Measurements from ENCODE around the gene SRA1.
"Not testable (repeated sequence)": the region's sequence is repeated elsewhere in the genome, so short reads cannot be mapped to it uniquely, and the experiment has no call there.

SRA1 gene

DNA sequence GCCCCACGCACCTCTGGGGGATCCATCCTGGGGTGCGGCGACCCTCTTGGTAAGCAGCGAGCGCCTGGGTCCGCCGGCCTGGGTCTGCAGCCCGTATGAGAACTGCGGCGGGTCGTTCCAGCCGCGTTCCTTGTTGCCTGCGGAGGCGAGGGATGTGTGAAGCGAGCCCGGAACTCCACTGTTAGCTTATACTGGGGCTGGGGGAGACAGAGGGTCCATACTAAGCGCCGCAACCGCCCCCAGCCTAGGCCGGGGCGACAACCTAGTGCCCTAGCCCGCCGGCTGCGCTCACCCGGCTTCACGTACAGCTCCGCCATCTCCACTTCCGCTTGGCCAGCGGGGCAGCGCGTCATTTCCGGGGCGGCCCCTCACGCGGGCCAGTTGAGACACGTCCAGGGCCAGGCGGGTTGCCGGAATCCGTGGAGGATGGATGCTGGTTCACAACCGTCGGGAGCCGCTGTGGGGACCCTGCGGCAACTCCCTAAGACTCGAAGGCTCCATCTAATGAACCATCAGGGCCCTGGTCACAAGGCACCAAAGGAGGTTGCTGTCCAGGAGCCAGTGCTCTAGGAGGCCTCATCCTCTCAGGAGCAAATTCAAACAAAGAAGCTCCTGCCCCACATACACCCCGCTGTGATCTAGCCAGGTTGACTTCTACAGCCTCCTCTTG is at the start of gene SRA1:
Gene SRA1, minus strand, starts transcription at position 338 of the 670 bp plus-strand sequence. Its CDS starts 21 bp downstream, at position 317.
- H3K4me3 ChIP-seq: peak within 1 kb of the TSS; percentile 96
- H3K9ac ChIP-seq (ENCODE audit: insufficient read length): peak within 1 kb of the TSS; percentile 94
- H3K36me3 ChIP-seq (ENCODE audit: insufficient read depth, low read length): peaks cover 3% of the 10 kb centered on the region; the same call in 1 of the 2 replicates
- H3K27ac ChIP-seq: peak within 1 kb of the TSS; percentile 77
- TF ChIP-seq FOXP2 (optimal IDR thresholded peaks at IDR 0.05; ENCODE audit: control extremely low read depth, extremely low read length, insufficient read depth) (no peak), EZH2 (IDR thresholded peaks at IDR 0.05) (no peak), POLR2AphosphoS5 (IDR thresholded peaks at IDR 0.05; ENCODE audit: borderline replicate concordance, low read depth, low read length) (peak; percentile 99)
- no peaks in the 10 kb centered on the region for H3K9me3 ChIP-seq (ENCODE audit: low read depth, low read length)
- DNase-seq (ENCODE audit: low read depth, low spot score): no peak

DNA sequence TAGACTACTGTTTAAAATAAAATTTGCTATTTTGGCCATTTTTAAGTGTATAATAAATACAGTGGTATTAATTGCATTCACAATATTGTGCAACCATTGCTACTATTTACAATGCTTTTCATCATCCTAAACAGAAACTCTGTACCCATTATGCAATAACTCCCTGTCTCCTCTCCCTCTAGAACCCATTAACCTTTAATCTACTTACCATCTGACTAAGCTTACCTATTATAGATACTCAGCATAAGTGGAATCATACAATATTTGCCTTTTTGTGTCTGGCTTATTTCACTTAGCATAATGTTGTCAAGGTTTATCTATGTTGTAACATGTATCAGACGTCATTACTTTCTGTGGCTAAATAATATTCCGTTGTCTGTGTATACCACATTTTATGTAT is 49.8 kb upstream of the SRA1 start:
- H3K9ac ChIP-seq (ENCODE audit: insufficient read length): no peak overlapping the region
- H3K36me3 ChIP-seq (ENCODE audit: insufficient read depth, low read length): no peaks in the 10 kb centered on the region
- no peak overlapping the region for H3K27ac ChIP-seq
- TF ChIP-seq FOXP2 (optimal IDR thresholded peaks at IDR 0.05; ENCODE audit: control extremely low read depth, extremely low read length, insufficient read depth): no peak
- no peak for TF ChIP-seq EZH2 (IDR thresholded peaks at IDR 0.05)
- no peak for TF ChIP-seq POLR2AphosphoS5 (IDR thresholded peaks at IDR 0.05; ENCODE audit: borderline replicate concordance, low read depth, low read length)
- no peak overlapping the region for H3K4me3 ChIP-seq
- no peak for DNase-seq (ENCODE audit: low read depth, low spot score)
- H3K9me3 ChIP-seq (ENCODE audit: low read depth, low read length): no peaks in the 10 kb centered on the region

DNA sequence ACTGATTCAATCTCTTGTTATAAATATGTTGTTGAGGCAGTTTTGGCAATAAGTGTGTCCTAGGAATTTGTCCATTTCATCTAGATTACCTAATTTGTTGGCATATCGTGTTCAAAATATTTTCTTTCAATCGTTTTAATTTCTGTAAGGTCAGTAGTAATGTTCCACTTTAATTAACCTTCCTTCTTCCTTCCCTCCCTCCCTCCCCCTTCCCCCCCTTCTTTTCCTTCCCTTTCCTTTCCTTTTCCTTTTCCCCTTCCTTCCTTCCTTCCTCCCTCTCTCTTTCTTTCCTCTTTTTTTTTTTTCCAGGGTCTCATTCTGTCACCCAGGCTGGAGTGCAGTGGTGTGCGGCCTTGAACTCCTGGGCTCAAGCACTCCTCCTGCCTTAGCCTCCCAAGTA is 48.6 kb upstream of the SRA1 start:
- Histone ChIP-seq H3K9ac (ENCODE audit: insufficient read length) (no peak overlapping the region), H3K36me3 (ENCODE audit: insufficient read depth, low read length) (no peaks in the 10 kb centered on the region), H3K9me3 (ENCODE audit: low read depth, low read length) (no peaks in the 10 kb centered on the region), H3K4me3 (no peak overlapping the region), H3K27ac (no peak overlapping the region)
- no peak for DNase-seq (ENCODE audit: low read depth, low spot score)
- TF ChIP-seq POLR2AphosphoS5 (IDR thresholded peaks at IDR 0.05; ENCODE audit: borderline replicate concordance, low read depth, low read length) (no peak), EZH2 (IDR thresholded peaks at IDR 0.05) (no peak), FOXP2 (optimal IDR thresholded peaks at IDR 0.05; ENCODE audit: control extremely low read depth, extremely low read length, insufficient read depth) (no peak)

DNA sequence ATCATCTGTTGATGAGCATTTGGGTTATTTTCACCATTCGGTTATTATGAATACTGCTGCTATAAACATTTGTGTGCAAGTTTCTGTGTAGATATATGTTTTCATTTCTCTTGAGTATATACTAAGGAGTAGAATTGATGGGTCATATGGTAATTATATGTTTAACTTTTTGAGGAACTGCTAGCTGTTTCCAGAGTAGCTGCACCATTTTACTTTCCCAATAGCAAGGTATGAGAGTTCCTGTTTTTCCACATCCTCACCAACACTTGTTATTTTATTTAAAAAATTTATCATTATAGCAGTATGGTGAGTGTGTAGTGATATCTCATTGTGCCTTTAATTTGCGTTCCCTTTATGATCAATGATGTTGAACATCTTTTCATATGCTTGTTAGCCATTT is 46.5 kb upstream of the SRA1 start:
- DNase-seq (ENCODE audit: low read depth, low spot score): no peak
- TF ChIP-seq EZH2 (IDR thresholded peaks at IDR 0.05): no peak
- no peak for TF ChIP-seq FOXP2 (optimal IDR thresholded peaks at IDR 0.05; ENCODE audit: control extremely low read depth, extremely low read length, insufficient read depth)
- TF ChIP-seq POLR2AphosphoS5 (IDR thresholded peaks at IDR 0.05; ENCODE audit: borderline replicate concordance, low read depth, low read length): no peak
- no peaks in the 10 kb centered on the region for H3K9me3 ChIP-seq (ENCODE audit: low read depth, low read length)
- H3K4me3 ChIP-seq: no peak overlapping the region
- H3K36me3 ChIP-seq (ENCODE audit: insufficient read depth, low read length): no peaks in the 10 kb centered on the region
- no peak overlapping the region for H3K27ac ChIP-seq
- no peak overlapping the region for H3K9ac ChIP-seq (ENCODE audit: insufficient read length)

DNA sequence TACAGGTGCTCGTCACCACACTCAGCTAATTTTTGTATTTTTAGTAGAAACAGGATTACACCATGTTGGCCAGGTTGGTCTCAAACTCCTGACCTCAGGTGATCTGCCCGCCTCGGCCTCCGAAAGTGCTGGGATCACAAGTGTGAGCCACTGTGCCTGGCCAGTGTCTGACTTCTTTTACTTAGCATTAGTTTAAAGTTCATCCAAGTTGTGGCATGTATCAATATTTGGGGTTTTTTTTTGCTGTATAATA is 46.1 kb upstream of the SRA1 start:
- not testable (repeated sequence) for H3K27ac ChIP-seq; H3K9ac ChIP-seq (ENCODE audit: insufficient read length); H3K36me3 ChIP-seq (ENCODE audit: insufficient read depth, low read length); H3K9me3 ChIP-seq (ENCODE audit: low read depth, low read length); DNase-seq (ENCODE audit: low read depth, low spot score); H3K4me3 ChIP-seq

DNA sequence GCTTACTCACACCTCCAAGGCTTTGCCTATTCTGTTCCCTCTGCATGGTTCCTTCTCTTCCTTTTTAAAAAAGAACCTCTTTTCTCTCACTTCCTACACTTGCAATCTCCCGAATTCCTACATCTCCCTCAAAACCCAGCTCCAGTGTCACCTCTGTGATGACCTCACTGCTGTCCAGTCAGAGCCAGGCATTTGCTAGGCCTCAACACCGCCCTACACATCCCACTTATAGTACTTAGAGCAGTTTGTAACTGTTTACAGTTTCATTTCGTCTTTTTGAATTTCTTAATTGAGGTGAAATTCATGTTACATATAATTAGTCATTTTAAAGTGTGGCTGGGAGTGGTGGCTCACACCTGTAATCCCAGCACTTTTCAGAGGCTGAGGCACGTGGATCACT is 44.9 kb upstream of the SRA1 start:
- H3K36me3 ChIP-seq (ENCODE audit: insufficient read depth, low read length): no peaks in the 10 kb centered on the region
- H3K9ac ChIP-seq (ENCODE audit: insufficient read length): no peak overlapping the region
- no peak for TF ChIP-seq FOXP2 (optimal IDR thresholded peaks at IDR 0.05; ENCODE audit: control extremely low read depth, extremely low read length, insufficient read depth)
- TF ChIP-seq POLR2AphosphoS5 (IDR thresholded peaks at IDR 0.05; ENCODE audit: borderline replicate concordance, low read depth, low read length): no peak
- no peak for TF ChIP-seq EZH2 (IDR thresholded peaks at IDR 0.05)
- no peak for DNase-seq (ENCODE audit: low read depth, low spot score)
- H3K9me3 ChIP-seq (ENCODE audit: low read depth, low read length): no peaks in the 10 kb centered on the region
- H3K27ac ChIP-seq: no peak overlapping the region
- H3K4me3 ChIP-seq: no peak overlapping the region

DNA sequence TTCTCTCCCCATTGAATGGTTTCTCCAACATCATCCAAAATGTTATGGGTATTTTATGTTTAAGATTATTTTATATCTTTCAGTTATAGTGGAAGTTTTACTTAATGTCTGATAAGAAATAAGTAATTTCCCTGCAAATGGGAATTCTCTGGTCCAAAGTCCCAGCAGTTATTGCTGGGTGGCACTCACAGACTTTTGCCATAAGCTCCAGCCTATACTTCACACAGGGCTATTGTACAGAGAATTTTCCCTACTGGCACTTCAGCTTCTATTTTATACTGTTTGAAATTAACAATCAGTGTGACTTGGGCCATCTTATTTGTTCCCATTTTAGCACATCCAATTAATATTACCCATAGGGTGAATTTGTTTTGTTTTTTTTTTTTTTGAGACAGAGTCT is 42.8 kb upstream of the SRA1 start:
- Histone ChIP-seq H3K27ac (no peak overlapping the region), H3K4me3 (no peak overlapping the region), H3K36me3 (ENCODE audit: insufficient read depth, low read length) (no peaks in the 10 kb centered on the region), H3K9ac (ENCODE audit: insufficient read length) (no peak overlapping the region), H3K9me3 (ENCODE audit: low read depth, low read length) (no peaks in the 10 kb centered on the region)
- TF ChIP-seq POLR2AphosphoS5 (IDR thresholded peaks at IDR 0.05; ENCODE audit: borderline replicate concordance, low read depth, low read length): no peak
- DNase-seq (ENCODE audit: low read depth, low spot score): no peak

DNA sequence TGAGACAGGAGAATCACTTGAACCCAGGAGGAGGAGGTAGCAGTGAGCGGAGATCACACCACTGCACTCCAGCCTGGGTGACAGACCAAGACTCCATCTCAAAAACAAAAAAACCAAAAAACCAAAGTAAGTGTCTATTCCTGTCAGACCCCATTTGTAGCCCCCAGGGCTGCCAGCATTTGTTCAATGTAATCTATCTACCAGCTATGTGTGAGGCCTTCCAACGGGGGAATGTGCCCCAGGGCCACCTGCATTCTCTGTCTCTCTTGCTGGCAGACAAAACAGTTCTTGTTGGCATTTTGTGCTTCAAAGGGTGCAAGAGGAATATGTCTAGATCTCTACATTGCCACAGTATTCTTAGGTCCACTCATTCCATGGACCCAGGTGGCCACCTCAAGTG is 41.6 kb upstream of the SRA1 start:
- no peak overlapping the region for H3K4me3 ChIP-seq
- DNase-seq (ENCODE audit: low read depth, low spot score): no peak
- H3K9me3 ChIP-seq (ENCODE audit: low read depth, low read length): no peaks in the 10 kb centered on the region
- H3K9ac ChIP-seq (ENCODE audit: insufficient read length): no peak overlapping the region
- no peak for TF ChIP-seq POLR2AphosphoS5 (IDR thresholded peaks at IDR 0.05; ENCODE audit: borderline replicate concordance, low read depth, low read length)
- TF ChIP-seq EZH2 (IDR thresholded peaks at IDR 0.05): no peak
- no peak for TF ChIP-seq FOXP2 (optimal IDR thresholded peaks at IDR 0.05; ENCODE audit: control extremely low read depth, extremely low read length, insufficient read depth)
- H3K36me3 ChIP-seq (ENCODE audit: insufficient read depth, low read length): no peaks in the 10 kb centered on the region
- no peak overlapping the region for H3K27ac ChIP-seq

DNA sequence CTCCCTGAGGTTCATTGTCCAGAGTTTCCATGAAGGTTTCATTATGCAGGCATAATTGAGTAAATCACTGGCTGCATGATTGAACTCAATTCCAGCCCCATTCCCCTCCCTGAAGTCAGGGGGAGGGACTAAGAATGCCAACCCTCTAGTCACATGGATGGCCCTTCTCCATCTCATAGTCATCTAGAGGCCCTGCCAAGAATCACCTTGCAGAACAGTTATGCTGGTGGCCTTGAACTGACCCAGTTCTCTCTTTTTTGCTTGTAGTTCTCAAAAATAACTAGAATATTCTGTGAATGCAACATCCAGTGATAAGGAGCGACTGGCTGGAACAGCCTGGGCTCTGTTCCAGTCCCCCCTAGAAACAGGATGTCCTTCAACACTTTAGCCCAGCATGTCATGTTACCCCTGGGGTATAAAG is 39.1 kb upstream of the SRA1 start:
- no peaks in the 10 kb centered on the region for H3K36me3 ChIP-seq (ENCODE audit: insufficient read depth, low read length)
- no peak for TF ChIP-seq FOXP2 (optimal IDR thresholded peaks at IDR 0.05; ENCODE audit: control extremely low read depth, extremely low read length, insufficient read depth)
- TF ChIP-seq EZH2 (IDR thresholded peaks at IDR 0.05): no peak
- TF ChIP-seq POLR2AphosphoS5 (IDR thresholded peaks at IDR 0.05; ENCODE audit: borderline replicate concordance, low read depth, low read length): no peak
- no peak for DNase-seq (ENCODE audit: low read depth, low spot score)
- H3K27ac ChIP-seq: no peak overlapping the region
- no peak overlapping the region for H3K9ac ChIP-seq (ENCODE audit: insufficient read length)
- no peak overlapping the region for H3K4me3 ChIP-seq
- no peaks in the 10 kb centered on the region for H3K9me3 ChIP-seq (ENCODE audit: low read depth, low read length)

Data from SK-N-MC (cell line).